ENCODE measurements around the gene MED13L.

The MED13L gene

DNA sequence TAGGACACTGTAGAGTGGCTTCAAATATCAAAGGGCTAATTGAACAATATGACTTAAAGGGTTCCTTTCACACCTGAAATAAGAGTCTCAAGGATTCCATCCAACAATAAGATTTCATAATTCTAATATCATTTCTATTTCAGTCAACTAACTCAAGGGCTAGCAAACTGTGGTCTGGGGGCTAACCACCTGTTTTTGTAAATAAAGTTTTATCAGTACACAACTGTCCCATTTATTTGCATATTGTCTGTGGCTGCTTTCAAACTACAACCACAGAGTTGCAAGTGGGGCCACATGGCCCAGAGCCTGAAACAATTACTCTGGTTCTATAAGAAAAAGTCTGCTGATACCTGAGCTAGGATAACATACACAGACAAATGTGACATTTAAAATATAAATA is 29.1 kb downstream of the MED13L start:
- no peak for TF ChIP-seq CTCF (IDR thresholded peaks at IDR 0.05; ENCODE audit: low read length, missing control alignments)

GRCh38 chr12:116247377-116247776 is 30.1 kb downstream of the MED13L start:
- H3K4me3 ChIP-seq (replicated peaks; ENCODE audit: low read depth, low read length): no peak overlapping the region
- peak; percentile 42 for DNase-seq (ENCODE audit: low read depth)
- no peak for TF ChIP-seq CTCF (IDR thresholded peaks at IDR 0.05; ENCODE audit: low read length, missing control alignments)

More for the DNA sequence above, 29.1 kb downstream of the MED13L start:
- H3K4me3 ChIP-seq (replicated peaks; ENCODE audit: low read depth, low read length): no peak overlapping the region
- DNase-seq (ENCODE audit: low read depth): no peak

GRCh38 chr12:116246490-116247179 is 30.9 kb downstream of the MED13L start:
- no peak for TF ChIP-seq CTCF (IDR thresholded peaks at IDR 0.05; ENCODE audit: low read length, missing control alignments)
- H3K4me3 ChIP-seq (replicated peaks; ENCODE audit: low read depth, low read length): no peak overlapping the region
- no peak for DNase-seq (ENCODE audit: low read depth)

DNA sequence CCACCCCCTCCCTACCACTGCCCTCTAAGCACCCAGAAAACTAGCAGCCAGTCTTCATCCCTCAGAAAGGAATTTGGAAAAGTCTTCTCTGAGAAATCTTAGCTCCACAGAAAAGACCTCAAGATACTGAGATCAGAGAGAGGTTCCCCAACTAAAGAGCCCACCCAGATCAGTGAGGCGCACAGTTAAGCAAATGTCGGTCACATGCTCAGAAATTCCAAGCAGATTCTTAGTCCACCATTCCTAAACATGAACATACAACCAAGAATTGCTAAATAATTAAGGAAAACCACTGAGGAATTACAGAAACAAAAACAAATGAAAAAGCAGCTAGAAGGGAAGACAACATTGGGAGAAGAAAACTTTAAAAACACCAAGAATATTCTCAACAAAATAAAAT is 32.3 kb downstream of the MED13L start:
- H3K4me3 ChIP-seq (replicated peaks; ENCODE audit: low read depth, low read length): no peak overlapping the region
- no peak for DNase-seq (ENCODE audit: low read depth)
- no peak for TF ChIP-seq CTCF (IDR thresholded peaks at IDR 0.05; ENCODE audit: low read length, missing control alignments)

DNA sequence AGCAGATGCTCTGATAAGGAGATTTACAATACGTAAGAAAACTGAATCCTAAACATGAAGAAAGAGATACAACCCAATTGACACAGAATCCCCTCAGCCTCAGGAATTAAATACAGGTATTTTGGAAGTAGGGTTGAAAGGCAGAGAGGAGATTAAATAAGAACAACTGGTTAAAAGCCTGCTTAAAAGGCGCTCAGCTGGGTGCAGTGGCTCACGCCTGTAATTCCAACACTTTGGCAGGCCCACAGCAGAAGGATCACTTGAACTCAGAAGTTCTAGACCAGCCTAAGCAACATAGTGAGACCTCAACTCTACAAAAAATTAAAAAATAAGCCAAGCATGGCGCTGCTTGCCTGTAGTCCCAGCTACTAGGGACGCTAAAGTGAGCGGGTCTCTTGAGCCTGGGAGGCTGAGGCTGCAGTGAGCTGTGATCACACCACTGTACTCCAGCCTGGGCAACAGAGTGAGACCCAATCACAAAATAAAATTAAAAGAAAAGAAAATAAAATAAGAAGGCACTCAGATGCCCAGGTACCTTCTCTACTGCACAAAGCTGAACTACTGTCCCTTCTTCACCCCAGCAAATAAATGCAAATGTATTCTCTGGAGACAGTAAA is 32.9 kb downstream of the MED13L start:
- no peak for DNase-seq (ENCODE audit: low read depth)
- no peak overlapping the region for H3K4me3 ChIP-seq (replicated peaks; ENCODE audit: low read depth, low read length)
- TF ChIP-seq CTCF (IDR thresholded peaks at IDR 0.05; ENCODE audit: low read length, missing control alignments): no peak

DNA sequence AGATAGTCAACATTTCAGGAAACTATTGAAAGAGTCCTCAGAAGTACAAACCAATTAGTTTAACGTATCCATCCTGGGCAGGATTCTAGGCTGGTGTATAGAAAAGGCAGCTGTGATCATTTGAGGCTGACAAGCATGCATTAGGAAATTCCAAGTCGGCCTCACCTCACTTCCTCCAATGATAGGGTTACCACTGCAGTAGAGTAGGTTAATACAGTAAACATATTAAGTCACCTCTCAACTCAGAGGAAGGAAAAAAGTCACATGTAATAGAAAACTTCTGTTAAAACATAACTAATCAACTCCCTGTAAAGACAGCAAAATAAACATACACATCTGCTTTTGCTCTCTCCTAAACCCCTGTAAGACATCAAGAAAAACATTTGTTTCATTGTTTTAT is 33.5 kb downstream of the MED13L start:
- DNase-seq (ENCODE audit: low read depth): peak; percentile 42
- TF ChIP-seq CTCF (IDR thresholded peaks at IDR 0.05; ENCODE audit: low read length, missing control alignments): no peak
- H3K4me3 ChIP-seq (replicated peaks; ENCODE audit: low read depth, low read length): no peak overlapping the region

DNA sequence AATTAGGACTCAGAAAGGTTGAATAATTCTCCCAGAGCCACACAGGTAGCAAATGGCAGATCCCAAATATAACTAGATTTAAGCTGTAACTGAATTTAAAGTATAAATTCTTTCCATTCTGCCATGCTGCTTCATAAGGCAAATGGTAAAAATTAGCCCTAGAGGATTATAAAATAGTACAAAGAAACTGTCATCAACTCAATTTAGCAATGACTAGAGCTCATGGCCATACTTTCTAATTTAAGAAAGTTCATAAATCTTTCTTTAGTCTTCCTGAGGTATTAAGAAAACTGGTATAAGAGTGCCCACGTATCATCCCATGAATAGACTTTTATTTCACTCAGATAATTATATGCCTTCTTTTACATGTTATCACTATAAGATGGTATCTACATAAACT is 34.8 kb downstream of the MED13L start:
- H3K4me3 ChIP-seq (replicated peaks; ENCODE audit: low read depth, low read length): no peak overlapping the region
- TF ChIP-seq CTCF (IDR thresholded peaks at IDR 0.05; ENCODE audit: low read length, missing control alignments): no peak
- DNase-seq (ENCODE audit: low read depth): no peak
